ENCODE data around the gene MCCD1.
"Not testable (repeated sequence)": the region's sequence is repeated elsewhere in the genome, so short reads cannot be mapped to it uniquely, and the experiment has no call there.

GRCh38 chr6:31509036-31509435 is 19.7 kb upstream of the MCCD1 start:
- TF ChIP-seq CTCF, POLR2AphosphoS5, POLR2A (IDR thresholded peaks at IDR 0.05): not testable (repeated sequence)
